ENCODE measurements around the gene MALRD1.

DNA sequence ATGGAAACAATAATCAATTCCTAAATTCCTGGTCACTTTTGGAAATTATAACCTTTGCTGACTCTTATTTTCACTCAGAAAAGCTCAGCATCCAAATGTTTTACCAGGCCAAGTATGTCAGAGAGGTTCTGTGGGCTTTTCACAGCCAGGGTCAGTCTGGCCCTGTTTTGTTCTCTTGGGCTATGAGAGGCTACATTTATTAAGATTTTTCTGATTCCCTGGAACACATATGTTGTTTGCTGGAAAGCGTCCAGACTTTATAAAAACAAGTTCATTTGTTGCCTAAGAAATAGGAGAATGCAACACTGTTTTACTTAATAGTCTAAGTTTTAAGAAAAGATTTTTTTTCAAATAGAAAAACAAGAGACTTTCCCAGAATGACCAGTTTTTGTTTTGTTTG lies 529.2 kb downstream of the MALRD1 start:
- no peak for TF ChIP-seq TARDBP (IDR thresholded peaks at IDR 0.05)
- TF ChIP-seq LEF1 (IDR thresholded peaks at IDR 0.05; ENCODE audit: borderline replicate concordance), result no peak
- no peak for TF ChIP-seq L3MBTL2 (conservative IDR thresholded peaks at IDR 0.05)
- TF ChIP-seq HDGF (IDR thresholded peaks at IDR 0.05; ENCODE audit: borderline replicate concordance), result no peak
- TF ChIP-seq ARNT (IDR thresholded peaks at IDR 0.05), result no peak

Measured in HEK293T (cell line).